T-helper 9 cell (primary cell): ENCODE measurements around the gene RBM19.

Experiments
- DNase-seq: peaks from one replicate; pipeline ENCODE4 v3.0.0-alpha.2; 2020

RBM19 gene

DNA sequence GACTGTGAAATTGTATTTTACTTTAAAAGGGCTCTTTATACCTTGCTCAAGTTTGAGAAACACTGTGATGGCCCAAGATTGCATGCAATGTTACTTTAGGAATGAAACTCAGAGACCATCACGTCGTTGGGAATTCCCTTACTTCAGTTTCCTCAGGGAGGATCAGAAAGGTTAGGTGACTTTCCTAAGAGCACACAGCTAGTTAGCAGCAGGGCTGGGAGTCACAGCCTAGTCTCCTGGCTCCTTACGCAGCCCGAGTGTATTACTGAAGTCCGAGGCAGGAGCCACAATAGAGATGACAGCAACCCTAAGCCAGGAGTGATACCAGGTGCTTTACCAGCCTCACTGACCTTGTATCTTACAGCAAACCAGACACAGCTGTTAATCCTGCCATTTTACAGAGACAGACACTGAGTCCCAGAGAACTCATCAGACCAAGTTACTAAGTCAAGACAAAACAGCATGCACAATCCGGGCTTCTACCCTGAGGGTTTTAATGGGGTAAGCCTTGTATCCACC, 67.0 kb downstream of the RBM19 start:
- DNase-seq: no peak

DNA sequence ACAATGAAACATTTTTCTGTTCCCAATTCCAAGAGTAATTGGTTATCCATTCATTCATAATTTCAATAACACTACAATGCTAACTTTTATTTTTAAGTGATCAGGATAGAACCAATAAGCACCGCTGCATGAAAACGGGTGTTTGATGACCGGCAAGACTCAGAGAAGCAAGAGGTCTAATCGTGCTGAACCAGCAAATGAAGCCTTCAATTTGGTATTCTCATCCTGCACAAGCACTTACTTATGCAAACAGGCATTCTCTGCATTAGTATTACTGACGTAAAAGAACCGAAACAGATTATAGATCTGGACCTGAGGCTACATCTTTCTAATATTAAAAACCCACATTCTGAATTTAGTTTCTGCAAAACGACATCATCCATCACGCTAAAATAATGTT, 67.7 kb downstream of the RBM19 start:
- no peak for DNase-seq

DNA sequence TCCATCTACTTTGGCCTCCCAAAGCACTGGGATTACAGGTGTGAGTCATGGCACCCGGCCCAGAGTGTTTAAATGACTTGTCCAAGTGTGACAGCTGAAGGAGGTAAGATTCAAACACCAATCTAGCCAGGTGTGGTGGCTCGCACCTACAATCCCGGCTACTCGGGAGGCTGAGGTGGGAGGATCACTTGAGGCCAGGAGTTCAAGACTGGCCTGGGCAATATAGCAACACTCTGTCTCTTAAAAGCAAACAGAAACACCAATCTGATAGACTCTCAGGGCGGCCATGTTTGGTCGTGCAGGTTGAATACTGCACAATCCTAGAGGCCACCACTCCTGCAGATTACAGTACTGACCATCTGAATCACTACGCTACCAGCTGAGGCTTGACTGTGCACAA, 68.7 kb downstream of the RBM19 start:
- DNase-seq: no peak

DNA sequence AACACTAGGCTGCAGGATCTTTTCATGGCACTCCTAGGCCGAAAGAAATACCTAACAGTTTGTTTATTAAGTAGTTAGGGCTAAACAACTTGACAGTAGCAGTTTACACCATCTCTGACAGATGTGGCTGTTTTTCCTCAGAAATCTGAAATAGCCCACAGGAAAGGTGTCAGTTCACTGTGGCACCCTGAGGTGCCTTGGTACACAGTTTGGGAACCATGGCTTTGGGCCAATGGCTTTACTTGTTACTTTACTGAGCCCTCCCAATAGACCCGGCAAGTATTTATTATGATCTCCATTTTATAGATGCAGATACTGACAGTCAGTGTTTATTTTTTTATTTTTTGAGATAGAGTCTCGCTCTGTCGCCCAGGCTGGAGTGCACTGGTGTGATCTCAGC, 69.3 kb downstream of the RBM19 start:
- no peak for DNase-seq

DNA sequence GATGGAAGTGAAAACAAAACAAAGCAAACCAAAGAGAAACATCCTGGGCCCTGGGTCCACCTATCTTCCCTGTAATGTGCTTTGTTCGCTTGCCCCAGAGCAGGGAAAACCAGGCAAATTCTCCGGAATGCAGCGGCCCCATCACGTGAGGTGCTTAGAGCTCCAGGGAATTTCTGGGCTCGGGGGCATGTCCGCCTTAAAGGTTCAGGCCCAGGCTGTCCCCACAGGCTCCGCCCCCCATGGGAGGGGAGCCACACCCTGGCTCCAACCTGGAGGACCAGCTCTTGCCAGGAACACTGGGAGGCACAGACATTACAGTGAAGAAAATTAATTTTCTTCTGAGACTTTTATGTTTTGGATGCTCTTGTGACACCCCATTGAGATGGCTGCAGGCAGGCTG, 69.9 kb downstream of the RBM19 start:
- no peak for DNase-seq

DNA sequence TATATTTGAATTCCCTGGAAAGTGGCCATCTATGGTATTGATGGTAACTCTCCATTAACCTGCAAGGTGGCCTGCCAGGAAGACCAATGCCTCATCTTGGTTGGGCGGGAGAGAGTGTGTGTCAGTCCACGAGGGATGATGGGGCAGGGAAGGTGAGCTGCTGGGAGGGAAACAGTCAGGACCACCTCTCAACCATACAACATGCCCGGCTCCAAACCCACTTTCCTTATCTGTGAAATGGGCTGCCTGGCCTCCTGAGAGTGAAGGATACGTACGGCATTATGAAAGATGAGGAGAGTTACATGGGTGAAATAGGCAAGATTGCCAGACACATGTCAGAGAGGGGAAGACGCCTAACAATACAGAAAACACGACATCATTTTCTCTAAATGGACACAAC, 70.9 kb downstream of the RBM19 start:
- no peak for DNase-seq

DNA sequence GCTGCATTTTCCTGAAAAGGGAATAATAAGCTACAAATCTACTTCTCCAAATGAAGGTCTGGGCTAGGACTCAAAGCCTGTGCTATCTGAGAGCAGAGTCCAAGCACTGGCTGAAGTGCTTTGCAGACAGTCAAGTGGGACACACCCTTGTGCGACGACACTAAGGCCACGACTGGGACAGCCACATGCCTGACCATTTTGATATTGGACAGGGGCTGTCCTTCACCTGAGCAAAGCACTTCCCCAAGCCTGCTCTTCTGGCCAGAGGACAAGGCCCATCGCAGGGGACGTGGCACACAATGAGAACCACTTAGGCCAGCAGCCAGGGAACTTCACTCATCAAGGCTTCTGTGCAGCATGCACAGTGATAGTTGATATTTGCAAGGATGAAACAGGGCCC, 71.4 kb downstream of the RBM19 start:
- no peak for DNase-seq

DNA sequence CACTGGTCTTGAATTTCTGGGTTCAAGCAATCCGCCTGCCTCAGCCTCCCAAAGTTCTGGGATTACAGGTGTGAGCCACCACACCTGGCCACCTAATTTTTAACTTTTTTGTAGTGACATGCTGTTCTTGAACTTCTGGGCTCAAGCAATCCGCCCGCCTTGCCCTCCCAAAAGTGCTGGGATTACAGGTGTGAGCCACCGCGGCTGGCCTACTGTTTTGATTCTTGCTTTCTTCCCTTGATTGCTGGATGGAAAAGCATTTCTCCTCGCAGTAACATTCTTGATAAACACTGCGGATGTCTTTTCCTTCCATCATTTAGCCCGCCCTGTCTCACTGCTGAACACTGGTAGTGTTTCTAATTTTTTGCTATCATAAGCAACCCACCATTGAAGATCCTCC, 72.9 kb downstream of the RBM19 start:
- DNase-seq: no peak

DNA sequence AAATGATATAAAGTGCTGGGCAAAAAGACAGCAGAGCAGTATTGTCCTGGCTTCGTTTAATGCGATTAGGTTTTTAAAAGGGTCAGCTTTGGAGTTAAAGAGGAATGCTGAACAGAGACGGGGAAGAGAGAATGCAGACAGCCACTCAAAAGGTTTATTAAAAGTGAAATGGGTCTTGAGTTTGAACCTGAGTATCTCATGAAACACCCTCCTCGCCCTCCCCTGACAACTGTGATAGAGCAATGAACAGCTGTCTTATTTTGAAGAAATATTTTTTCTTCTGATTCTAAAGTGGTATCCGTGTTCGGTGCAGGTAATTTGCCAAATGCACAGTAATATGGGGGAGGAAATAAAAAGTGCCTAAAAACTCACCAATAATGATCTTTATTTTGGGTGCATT, 73.6 kb downstream of the RBM19 start:
- DNase-seq: no peak

DNA sequence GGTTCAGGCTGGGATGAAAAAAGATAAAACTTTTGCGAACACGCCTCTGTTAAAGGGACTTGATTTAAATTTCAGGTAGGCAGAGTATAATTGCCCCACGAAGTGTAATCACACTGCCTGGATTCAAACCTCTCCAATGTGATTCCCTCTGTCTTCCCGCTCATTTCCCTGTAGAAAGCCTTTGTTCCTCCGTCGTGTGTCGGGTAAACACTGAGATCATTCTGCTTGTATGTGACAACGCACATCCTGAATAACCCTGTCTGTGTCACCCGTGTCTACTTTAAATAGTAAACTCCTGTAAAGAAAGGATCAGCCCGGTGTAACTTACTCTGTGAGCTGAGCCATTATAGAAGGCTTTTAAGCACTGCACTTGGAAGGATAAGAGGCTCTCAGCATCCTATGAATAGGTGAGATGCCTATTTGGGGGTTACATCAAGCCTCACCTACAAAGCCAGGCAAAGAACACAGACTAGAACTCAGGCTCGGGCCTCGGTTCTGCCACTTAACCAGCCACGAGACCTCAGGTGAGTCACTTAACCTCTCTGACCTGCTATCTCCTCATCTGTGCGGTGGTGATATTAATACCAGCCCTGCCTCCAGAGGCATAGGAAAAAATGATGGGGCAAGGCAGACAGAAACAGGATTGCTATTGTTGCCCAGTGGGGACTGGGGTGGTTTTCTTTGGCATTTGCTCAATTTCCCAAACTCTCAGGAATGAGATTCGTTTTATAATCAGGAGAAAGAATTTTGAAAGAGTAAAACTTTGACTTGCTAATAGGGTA, 74.2 kb downstream of the RBM19 start:
- DNase-seq: no peak

DNA sequence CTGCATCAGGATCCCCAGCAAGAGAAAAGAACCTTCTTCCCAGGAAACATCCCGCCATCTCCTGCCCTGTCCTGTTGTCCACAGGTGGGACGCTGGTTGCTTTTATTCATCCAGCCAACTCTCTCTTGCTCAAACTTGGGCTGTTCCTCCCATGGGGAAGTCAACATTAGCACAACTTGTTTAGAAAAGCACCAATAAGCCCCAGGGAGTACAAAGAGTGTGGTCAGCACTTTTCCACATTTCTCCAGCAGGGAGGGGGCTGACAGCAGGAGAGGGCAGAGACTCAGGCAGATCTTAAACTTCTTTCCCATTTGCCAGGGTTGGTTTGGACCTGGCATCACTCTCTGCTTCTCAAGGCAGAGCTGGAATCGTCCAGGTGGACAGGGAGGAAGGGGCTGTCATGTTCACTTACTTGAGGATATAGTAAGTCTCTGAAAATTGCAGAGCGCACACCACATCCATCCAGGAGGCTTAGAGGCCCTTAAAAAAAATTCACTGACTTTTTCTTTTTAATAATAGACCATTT, 74.9 kb downstream of the RBM19 start:
- DNase-seq: no peak

DNA sequence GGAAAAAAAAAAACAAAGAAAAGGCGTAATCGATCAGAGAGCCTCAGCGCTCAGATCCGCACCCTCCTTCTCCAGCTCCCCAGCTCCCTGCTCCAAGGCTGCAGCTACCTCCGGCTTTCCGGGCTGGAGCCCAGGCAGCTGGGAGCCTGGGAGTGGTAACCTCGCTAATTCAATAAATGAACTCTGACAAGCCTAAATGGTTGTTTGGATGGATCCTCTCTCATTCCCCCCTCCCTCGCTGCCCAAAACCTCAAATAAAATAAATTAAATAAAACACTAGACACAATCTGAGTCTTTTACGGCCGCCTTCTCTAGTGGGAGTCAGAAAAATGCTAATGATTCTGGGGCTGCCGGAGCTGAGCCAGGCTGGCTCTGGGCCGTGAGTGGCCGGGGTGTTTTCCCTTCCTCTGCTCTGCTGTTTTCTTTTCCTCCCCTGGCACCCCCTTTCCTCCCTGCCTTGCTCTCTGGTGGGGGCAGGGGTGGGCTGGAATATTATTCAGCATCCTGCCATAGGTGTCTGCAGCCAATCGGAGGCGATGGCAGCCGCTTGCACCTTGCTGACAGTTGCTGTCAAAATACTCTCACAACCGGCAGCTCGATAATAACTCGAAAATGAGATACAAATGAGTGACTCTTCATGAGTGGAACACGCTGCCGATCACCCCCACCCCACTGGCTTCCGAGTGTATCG, 76.1 kb downstream of the RBM19 start:
- no peak for DNase-seq

DNA sequence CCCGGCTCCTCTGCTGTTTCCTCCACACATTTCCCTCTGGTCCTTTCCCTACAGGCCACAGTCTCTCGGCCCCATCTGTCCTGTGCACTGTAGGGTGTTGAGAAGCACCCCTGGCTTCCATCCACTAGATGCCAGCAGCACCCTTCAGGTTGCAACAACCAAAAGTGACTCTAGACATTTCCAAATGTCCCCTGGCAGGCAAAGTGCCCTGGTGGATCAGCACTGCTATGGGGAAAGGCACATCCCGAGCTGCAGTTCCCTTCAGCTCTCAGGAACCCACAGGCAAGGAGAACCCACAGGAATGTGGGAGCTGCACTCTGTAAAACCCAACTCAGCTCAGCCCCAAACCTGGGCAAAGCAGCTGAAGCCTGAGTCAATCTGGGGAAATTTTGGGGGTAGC, 77.0 kb downstream of the RBM19 start:
- DNase-seq: no peak

DNA sequence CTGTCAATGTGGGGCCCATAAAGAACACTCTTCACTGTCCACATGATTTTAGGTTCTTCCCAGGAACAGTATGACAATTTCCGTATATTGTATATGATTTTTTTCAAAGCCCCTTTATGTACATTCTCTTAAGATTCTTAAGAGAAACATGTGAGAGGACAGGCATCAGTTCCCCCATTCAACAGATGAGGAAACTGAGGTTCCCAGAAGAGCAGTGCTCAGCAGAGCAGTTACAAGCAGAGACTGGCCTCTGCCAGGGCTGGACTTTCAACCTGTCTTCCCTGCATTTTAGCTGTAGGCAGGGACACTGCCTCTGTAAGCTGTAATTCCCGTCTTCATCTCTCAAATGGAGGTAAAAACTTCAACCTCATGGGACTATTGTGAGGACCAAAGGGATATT, 77.7 kb downstream of the RBM19 start:
- no peak for DNase-seq

DNA sequence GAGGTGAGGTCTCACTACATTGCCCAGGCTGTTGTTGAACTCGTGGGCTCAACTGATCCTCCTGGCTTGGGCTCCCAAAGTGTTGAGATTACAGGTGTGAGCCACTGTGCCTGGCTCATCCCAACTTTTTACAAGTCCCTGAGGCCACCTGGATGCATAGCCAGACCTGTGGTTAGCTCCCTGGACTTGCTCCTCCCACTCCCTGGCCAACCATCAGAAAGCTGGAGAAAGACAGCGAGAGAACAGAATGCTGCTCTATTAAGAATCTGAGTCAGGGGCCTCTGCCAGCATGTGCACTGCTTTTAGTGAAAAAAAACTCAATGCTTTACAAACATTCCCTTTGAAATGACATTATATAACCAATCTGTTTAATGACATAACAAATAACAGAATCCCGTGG, 78.2 kb downstream of the RBM19 start:
- no peak for DNase-seq

DNA sequence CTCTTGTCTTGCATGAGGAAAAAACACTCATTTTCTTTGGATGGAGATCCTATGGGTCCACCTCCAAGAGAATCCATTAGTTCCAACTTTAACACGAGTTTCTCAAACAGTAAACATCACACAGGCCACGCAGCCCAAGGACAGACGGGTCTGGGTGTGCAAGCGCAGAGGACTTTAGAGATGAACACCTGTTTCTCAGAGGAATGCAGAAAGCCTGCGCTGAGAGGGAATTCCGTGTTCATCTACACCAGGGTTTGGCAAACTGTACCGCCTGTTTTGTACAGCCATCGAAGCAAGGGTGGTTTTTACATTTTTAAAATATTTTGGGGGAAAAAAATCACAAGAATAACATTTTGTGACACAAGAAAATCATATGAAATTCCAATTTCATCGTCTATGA, 79.4 kb downstream of the RBM19 start:
- no peak for DNase-seq

DNA sequence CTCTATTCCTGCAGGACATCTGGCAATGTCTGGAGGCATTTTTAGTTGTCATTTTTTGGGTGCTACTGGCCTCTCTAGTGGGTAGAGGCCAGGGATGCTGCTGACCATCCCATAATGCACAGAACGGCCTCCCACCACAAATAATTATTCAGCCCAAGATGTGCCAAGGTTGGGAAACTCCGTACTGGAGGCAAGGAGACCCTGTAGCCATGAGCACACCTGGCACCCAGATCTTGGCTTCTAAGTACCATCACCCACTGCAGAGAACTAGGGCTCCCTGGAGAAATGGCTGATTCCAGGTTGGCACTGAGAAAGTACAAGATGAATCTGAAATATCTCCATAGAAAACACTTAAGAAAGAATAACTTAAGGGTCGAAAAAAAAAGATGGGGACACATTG, 81.7 kb downstream of the RBM19 start:
- no peak for DNase-seq

DNA sequence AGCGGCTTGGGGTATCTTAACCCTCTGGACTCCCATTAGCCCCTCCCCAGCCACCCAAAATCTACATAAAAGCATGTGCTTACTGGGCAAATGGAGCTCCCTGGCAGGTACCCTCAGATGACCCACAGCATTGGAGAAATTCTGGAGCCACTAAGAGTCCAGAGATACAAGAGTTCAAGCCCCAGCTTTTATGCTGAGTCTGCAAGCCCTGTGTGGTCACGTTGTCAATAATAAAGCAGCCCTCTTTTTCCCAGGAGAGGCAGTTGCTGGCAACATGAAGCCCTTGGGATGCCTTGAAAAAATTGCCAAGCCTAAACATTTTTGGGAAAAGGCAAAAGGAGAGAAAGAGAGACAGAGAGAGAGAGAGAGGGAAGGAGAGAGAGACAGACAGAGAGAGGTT, 83.4 kb downstream of the RBM19 start:
- no peak for DNase-seq

DNA sequence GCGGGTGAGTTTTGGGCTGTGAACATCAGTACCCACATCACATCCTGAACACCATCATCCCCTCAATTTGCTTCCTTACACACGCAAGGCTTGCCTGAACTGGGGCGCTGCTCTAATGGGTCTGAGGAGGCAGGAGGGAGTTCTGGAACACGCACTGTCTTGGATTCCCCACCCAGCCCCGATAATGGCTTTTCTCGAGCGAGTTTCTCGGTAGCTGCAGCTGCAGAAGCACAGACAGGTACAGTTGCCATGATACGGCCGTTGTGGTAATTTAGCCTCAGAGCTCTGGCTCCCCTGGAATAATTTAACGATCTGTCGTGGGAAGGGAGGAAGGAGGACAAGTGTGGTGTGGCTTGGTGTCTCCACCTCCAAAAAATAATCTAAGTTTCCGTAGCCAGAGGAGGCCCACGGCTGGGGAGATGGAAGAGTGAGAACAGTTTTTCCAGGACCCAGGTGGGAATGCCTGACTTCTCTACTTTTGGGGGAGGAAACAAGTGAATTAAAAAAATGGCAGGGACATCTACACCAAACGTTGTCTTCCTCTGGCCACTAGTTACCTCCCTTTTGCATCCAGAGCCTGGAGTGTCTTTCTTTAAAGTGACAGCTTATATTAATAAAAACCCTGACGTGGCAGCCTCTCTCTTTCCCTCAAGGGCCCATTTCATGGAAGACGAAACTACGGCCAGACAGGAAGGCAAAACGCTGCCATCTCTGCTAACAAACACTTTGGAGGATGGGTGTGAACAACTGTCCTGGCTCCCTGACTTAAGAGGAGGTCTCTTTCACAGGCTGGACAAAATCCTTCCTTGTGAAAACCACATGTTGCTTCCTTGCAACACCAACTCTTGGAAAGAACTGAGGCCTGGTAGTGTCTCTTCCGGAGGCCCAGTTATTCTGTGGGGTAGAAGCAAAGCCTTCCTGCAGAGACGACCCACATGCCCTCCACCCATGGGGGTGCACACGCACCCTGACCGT, 84.8 kb downstream of the RBM19 start:
- DNase-seq: no peak

DNA sequence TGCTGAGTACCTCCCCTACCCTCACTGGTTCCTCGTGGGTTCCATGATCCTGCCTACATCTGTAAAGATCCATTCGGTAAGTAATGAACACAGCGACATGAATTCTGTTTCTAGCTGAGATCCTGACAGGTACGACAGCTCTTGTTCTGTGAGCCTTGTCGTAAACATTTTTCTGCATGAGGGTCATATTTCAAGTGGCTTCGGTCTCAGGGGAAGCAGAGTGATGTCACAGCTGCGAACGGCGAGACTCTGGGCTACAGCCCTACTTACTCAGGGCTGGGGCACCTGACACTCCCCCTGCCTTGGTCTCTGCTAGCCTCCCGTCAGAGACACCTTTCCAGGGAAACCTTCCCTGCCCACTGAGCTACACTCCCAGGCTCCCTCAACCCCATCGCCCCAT, 85.8 kb downstream of the RBM19 start:
- DNase-seq: no peak

DNA sequence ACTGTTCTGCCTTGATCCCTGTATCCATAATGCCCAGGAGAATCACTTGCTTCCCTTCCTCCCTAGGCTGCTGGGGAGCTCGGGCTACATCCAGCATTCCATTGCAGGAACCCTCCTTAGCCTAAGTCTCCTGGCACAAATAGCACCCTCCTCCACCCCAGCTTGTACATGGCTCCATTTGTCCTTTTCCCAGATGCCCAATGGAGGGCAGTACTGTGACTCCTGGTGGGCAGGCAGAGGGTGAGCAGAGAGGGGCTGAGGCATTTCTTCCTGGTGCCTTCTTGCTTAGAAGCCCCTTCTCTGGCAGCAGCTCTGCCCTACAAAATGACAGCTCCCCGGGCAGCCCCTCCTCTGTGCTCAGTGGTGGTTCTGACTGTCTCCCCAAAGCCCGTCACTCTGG, 86.5 kb downstream of the RBM19 start:
- DNase-seq: no peak

DNA sequence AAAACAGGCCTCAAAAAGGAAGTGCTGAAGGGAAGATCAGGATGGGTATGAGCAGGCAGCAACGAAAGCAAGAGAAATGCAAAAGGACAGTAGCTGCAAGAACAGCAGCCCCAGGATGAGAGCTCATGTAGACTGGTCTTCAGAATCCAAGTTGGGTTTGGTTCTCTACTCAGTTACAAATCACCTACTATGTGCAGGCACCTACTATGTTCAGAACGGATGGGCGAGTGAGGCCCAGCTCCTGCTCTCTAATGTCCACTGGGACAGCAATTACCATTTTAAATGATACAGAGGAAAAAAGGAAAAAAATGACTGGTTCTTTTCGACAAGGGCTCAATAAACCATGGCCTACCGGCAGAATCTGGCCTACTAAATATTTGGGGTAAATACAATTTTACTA, 88.5 kb downstream of the RBM19 start:
- DNase-seq: no peak

DNA sequence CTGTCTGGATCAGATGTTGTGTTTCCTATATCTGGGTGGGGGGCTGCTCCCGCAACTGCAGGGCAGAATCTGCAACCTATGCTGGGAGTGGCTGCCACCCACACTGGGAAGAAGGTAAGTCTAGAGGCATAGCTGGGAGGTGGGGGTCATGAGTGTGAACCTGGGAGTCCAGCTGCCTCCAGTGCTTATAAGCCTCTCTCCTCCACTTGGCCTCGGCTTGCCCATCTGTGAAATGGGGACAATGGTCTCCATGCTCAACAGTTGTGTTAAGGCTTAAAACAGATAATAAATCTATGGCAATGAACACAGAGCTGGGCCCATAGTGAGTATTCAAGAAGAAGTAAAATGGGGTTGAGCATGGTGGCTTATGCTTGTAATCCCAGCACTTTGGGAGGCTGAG, 90.0 kb downstream of the RBM19 start:
- DNase-seq: no peak
